Activated T-cell treated with anti-CD3 and anti-CD28 coated beads, Interleukin-2, amount 50 U/mL, for 4 hours (primary cell): Measurements from ENCODE around the gene SLC4A4. TPM values are rescaled to one million over a fixed set of nuclear protein-coding genes. Genes with fewer than 3 reads are reported as not detected.

Experiments
- ATAC-seq, 2 donors: fragments of 200-7000 bp; cut with Tn5 transposase; one replicate each; pipeline ENCODE4 v1.10.0; 2021
- DNase-seq: peaks from one replicate; pipeline ENCODE4 v3.0.0-alpha.2; 2020
- H3K27me3 Mint-ChIP-seq: one replicate; pipeline ENCODE4 v1.8.0; 2021; ENCODE audit warnings: low read depth, mixed read lengths
- H3K36me3 Mint-ChIP-seq: one replicate; pipeline ENCODE4 v1.8.0; 2022; ENCODE audit warnings: mixed read lengths; ENCODE audit not compliant: insufficient read depth
- H3K4me1 Mint-ChIP-seq: one replicate; pipeline ENCODE4 v1.8.0; 2021; ENCODE audit warnings: low read depth, mixed read lengths
- H3K4me3 Mint-ChIP-seq: one replicate; pipeline ENCODE4 v1.8.0; 2021; ENCODE audit warnings: mild to moderate bottlenecking, moderate library complexity, mixed read lengths
- H3K9me3 Mint-ChIP-seq: one replicate; pipeline ENCODE4 v1.8.0; 2021; ENCODE audit warnings: mixed read lengths
- total RNA-seq, 3 donors: library from RNA; stranded (reverse); gene quantifications; one replicate each; pipeline ENCODE4 v1.2.1, GENCODE V29; 2021

The SLC4A4 gene
- total RNA-seq, 3 donors from 2014 or later, result 0.20 to 0.30 (median 0.26) TPM

- Mint-ChIP-seq H3K9me3 (no peaks in the 10 kb centered on the region), H3K4me1 (no peaks in the 10 kb centered on the region), H3K36me3 (no peaks in the 10 kb centered on the region), H3K4me3 (no peak overlapping the region), H3K27me3 (peaks cover 4% of the 10 kb centered on the region)
- no peak for ATAC-seq
- no peak for DNase-seq
Measured at GRCh38 chr4:71449040-71449439, 110.2 kb downstream of the SLC4A4 start.

GRCh38 chr4:71449878-71450277 lies 111.1 kb downstream of the SLC4A4 start:
- DNase-seq, result no peak
- H3K9me3 Mint-ChIP-seq, result no peaks in the 10 kb centered on the region
- no peak for ATAC-seq
- H3K27me3 Mint-ChIP-seq, result peaks cover 4% of the 10 kb centered on the region
- no peaks in the 10 kb centered on the region for H3K36me3 Mint-ChIP-seq
- no peaks in the 10 kb centered on the region for H3K4me1 Mint-ChIP-seq
- H3K4me3 Mint-ChIP-seq, result no peak overlapping the region

- H3K36me3 Mint-ChIP-seq, result no peaks in the 10 kb centered on the region
Measured at GRCh38 chr4:71453531-71453930, 114.7 kb downstream of the SLC4A4 start.

GRCh38 chr4:71456841-71457240 lies 118.0 kb downstream of the SLC4A4 start:
- H3K9me3 Mint-ChIP-seq, result no peaks in the 10 kb centered on the region
- H3K36me3 Mint-ChIP-seq, result no peaks in the 10 kb centered on the region
- no peak for DNase-seq
- H3K4me1 Mint-ChIP-seq, result no peaks in the 10 kb centered on the region
- H3K27me3 Mint-ChIP-seq, result peaks cover 2% of the 10 kb centered on the region
- H3K4me3 Mint-ChIP-seq, result no peak overlapping the region
- ATAC-seq, result no peak

More at GRCh38 chr4:71453531-71453930, 114.7 kb downstream of the SLC4A4 start:
- Mint-ChIP-seq H3K4me3 (no peak overlapping the region), H3K9me3 (no peaks in the 10 kb centered on the region), H3K27me3 (peaks cover 2% of the 10 kb centered on the region), H3K4me1 (no peaks in the 10 kb centered on the region)
- DNase-seq (no peak), ATAC-seq (no peak)

- no peak overlapping the region for H3K4me3 Mint-ChIP-seq
- ATAC-seq, result no peak
- no peaks in the 10 kb centered on the region for H3K4me1 Mint-ChIP-seq
Measured at GRCh38 chr4:71460371-71460770, 121.6 kb downstream of the SLC4A4 start.

GRCh38 chr4:71461422-71461821 lies 122.6 kb downstream of the SLC4A4 start:
- Mint-ChIP-seq H3K36me3 (no peaks in the 10 kb centered on the region), H3K4me3 (no peak overlapping the region), H3K9me3 (no peaks in the 10 kb centered on the region), H3K27me3 (peaks cover 2% of the 10 kb centered on the region), H3K4me1 (no peaks in the 10 kb centered on the region)
- no peak for DNase-seq
- no peak for ATAC-seq

More at GRCh38 chr4:71460371-71460770, 121.6 kb downstream of the SLC4A4 start:
- H3K27me3 Mint-ChIP-seq, result peaks cover 2% of the 10 kb centered on the region
- no peak for DNase-seq
- no peaks in the 10 kb centered on the region for H3K36me3 Mint-ChIP-seq
- no peaks in the 10 kb centered on the region for H3K9me3 Mint-ChIP-seq

- no peaks in the 10 kb centered on the region for H3K4me1 Mint-ChIP-seq
- DNase-seq, result no peak
- H3K27me3 Mint-ChIP-seq, result no peaks in the 10 kb centered on the region
- H3K4me3 Mint-ChIP-seq, result no peak overlapping the region
- no peaks in the 10 kb centered on the region for H3K36me3 Mint-ChIP-seq
- H3K9me3 Mint-ChIP-seq, result no peaks in the 10 kb centered on the region
- ATAC-seq, result no peak
Measured at GRCh38 chr4:71466775-71467174, 128.0 kb downstream of the SLC4A4 start.

GRCh38 chr4:71468116-71468710 lies 129.4 kb downstream of the SLC4A4 start:
- H3K4me3 Mint-ChIP-seq, result no peak overlapping the region
- DNase-seq (no peak), ATAC-seq (no peak)
- H3K36me3 Mint-ChIP-seq, result no peaks in the 10 kb centered on the region
- H3K27me3 Mint-ChIP-seq, result no peaks in the 10 kb centered on the region
- H3K9me3 Mint-ChIP-seq, result no peaks in the 10 kb centered on the region
- no peaks in the 10 kb centered on the region for H3K4me1 Mint-ChIP-seq

GRCh38 chr4:71469541-71469940 lies 130.7 kb downstream of the SLC4A4 start:
- no peaks in the 10 kb centered on the region for H3K36me3 Mint-ChIP-seq
- no peak for DNase-seq
- no peak overlapping the region for H3K4me3 Mint-ChIP-seq
- no peak for ATAC-seq
- H3K27me3 Mint-ChIP-seq, result no peaks in the 10 kb centered on the region
- H3K4me1 Mint-ChIP-seq, result no peaks in the 10 kb centered on the region
- no peaks in the 10 kb centered on the region for H3K9me3 Mint-ChIP-seq

GRCh38 chr4:71470524-71470923 lies 131.7 kb downstream of the SLC4A4 start:
- Mint-ChIP-seq H3K36me3 (no peaks in the 10 kb centered on the region), H3K9me3 (no peaks in the 10 kb centered on the region), H3K4me3 (no peak overlapping the region), H3K4me1 (no peaks in the 10 kb centered on the region), H3K27me3 (no peaks in the 10 kb centered on the region)
- DNase-seq, result no peak
- ATAC-seq, result no peak

- ATAC-seq, result no peak
- Mint-ChIP-seq H3K4me3 (no peak overlapping the region), H3K4me1 (no peaks in the 10 kb centered on the region), H3K36me3 (no peaks in the 10 kb centered on the region), H3K9me3 (no peaks in the 10 kb centered on the region), H3K27me3 (no peaks in the 10 kb centered on the region)
- no peak for DNase-seq
Measured at GRCh38 chr4:71472946-71473345, 134.1 kb downstream of the SLC4A4 start.

GRCh38 chr4:71473541-71474240 lies 134.9 kb downstream of the SLC4A4 start:
- Mint-ChIP-seq H3K4me3 (no peak overlapping the region), H3K27me3 (no peaks in the 10 kb centered on the region), H3K9me3 (no peaks in the 10 kb centered on the region), H3K36me3 (no peaks in the 10 kb centered on the region), H3K4me1 (no peaks in the 10 kb centered on the region)
- ATAC-seq (no peak), DNase-seq (no peak)

GRCh38 chr4:71474731-71475130 lies 135.9 kb downstream of the SLC4A4 start:
- no peak overlapping the region for H3K4me3 Mint-ChIP-seq
- no peaks in the 10 kb centered on the region for H3K4me1 Mint-ChIP-seq
- H3K36me3 Mint-ChIP-seq, result no peaks in the 10 kb centered on the region
- DNase-seq (no peak), ATAC-seq (no peak)
- H3K9me3 Mint-ChIP-seq, result no peaks in the 10 kb centered on the region
- no peaks in the 10 kb centered on the region for H3K27me3 Mint-ChIP-seq

GRCh38 chr4:71476240-71476639 lies 137.4 kb downstream of the SLC4A4 start:
- no peak overlapping the region for H3K4me3 Mint-ChIP-seq
- DNase-seq (no peak), ATAC-seq (no peak)

GRCh38 chr4:71486550-71487343 lies 147.9 kb downstream of the SLC4A4 start:
- no peaks in the 10 kb centered on the region for H3K4me1 Mint-ChIP-seq
- no peaks in the 10 kb centered on the region for H3K36me3 Mint-ChIP-seq
- H3K27me3 Mint-ChIP-seq, result no peaks in the 10 kb centered on the region
- H3K9me3 Mint-ChIP-seq, result no peaks in the 10 kb centered on the region
- ATAC-seq, result no peak
- no peak overlapping the region for H3K4me3 Mint-ChIP-seq
- no peak for DNase-seq

More at GRCh38 chr4:71476240-71476639, 137.4 kb downstream of the SLC4A4 start:
- no peaks in the 10 kb centered on the region for H3K36me3 Mint-ChIP-seq
- H3K4me1 Mint-ChIP-seq, result no peaks in the 10 kb centered on the region
- H3K9me3 Mint-ChIP-seq, result no peaks in the 10 kb centered on the region
- no peaks in the 10 kb centered on the region for H3K27me3 Mint-ChIP-seq
